OCI-M1 (cell line): ENCODE results near the gene ZNF385C.

Experiments
- DNase-seq: peaks from one replicate; lab custom pipeline; 2025; lab: John Stamatoyannopoulos, UW

Gene ZNF385C

GRCh38 chr17:42124256-42124655 is 26.0 kb upstream of the ZNF385C start:
- DNase-seq = no peak

GRCh38 chr17:42122371-42123303 is 24.4 kb upstream of the ZNF385C start, which contains the start of gene HSPB9:
Gene HSPB9 (plus strand): TSS chr17:42122804. CDS start chr17:42122851, 47 bp downstream.
- DNase-seq = no peak

- DNase-seq = peak; percentile 90
These were observed 22.8 kb upstream of the ZNF385C start, which contains the start of gene KAT2A for GRCh38 chr17:42120770-42121769. Gene KAT2A (minus strand): TSS chr17:42121367. CDS start chr17:42121304, 63 bp downstream.

- peak; percentile 28 for DNase-seq
These were observed 22.0 kb upstream of the ZNF385C start for GRCh38 chr17:42120161-42120769.

- no peak for DNase-seq
These were observed 21.0 kb upstream of the ZNF385C start for GRCh38 chr17:42119301-42119700.

- DNase-seq = peak; percentile 42
These were observed 20.3 kb upstream of the ZNF385C start for GRCh38 chr17:42118545-42118944.

GRCh38 chr17:42118126-42118510 is 19.8 kb upstream of the ZNF385C start:
- DNase-seq = no peak

GRCh38 chr17:42117397-42118125 is 19.3 kb upstream of the ZNF385C start:
- DNase-seq = no peak

- peak; percentile 87 for DNase-seq
These were observed 18.6 kb upstream of the ZNF385C start for GRCh38 chr17:42116705-42117396.

- DNase-seq = no peak
These were observed 15.8 kb upstream of the ZNF385C start for GRCh38 chr17:42114118-42114517.

GRCh38 chr17:42113293-42114069 is 15.2 kb upstream of the ZNF385C start:
- DNase-seq = no peak

- DNase-seq = peak; percentile 95
These were observed 14.4 kb upstream of the ZNF385C start, which contains the start of gene DHX58 for GRCh38 chr17:42112552-42113176. Gene DHX58 (minus strand): TSS chr17:42112714. CDS start chr17:42111892, 822 bp downstream.

- DNase-seq = peak; percentile 67
These were observed 13.7 kb upstream of the ZNF385C start for GRCh38 chr17:42111871-42112551.

- no peak for DNase-seq
These were observed 13.0 kb upstream of the ZNF385C start for GRCh38 chr17:42111265-42111636.

- no peak for DNase-seq
These were observed 12.3 kb upstream of the ZNF385C start for GRCh38 chr17:42110301-42111264.

- DNase-seq = no peak
These were observed 10.8 kb upstream of the ZNF385C start for GRCh38 chr17:42109086-42109485.
